Peyer's patch (tissue), 4 donors: Measurements from ENCODE around the gene GOLGA1. TPM values are rescaled to one million over a fixed set of nuclear protein-coding genes. Genes with fewer than 3 reads are reported as not detected.

Experiments used
- DNase-seq, 3 donors: peaks; one replicate each; pipeline ENCODE4 v3.0.0-alpha.2; 2017 to 2019
- H3K27ac ChIP-seq, 4 donors: fragments of 200-600 bp; sonication (generic); one replicate each; pipeline ENCODE4 v1.5.1; 2016 to 2019
- H3K27me3 ChIP-seq, 2 donors: fragments of 200-600 bp; sonication (generic); one replicate each; pipeline ENCODE4 v1.5.1; 2019
- H3K36me3 ChIP-seq, 3 donors: fragments of 200-600 bp; sonication (generic); one replicate each; pipeline ENCODE4 v1.5.1; 2016 to 2019
- H3K4me1 ChIP-seq, 4 donors: fragments of 200-600 bp; sonication (generic); one replicate each; pipeline ENCODE4 v1.5.1; 2016 to 2019
- H3K4me3 ChIP-seq, 4 donors: fragments of 200-600 bp; sonication (generic); 1 replicate in 3 of 4; 2 replicates in 1 of 4; pipeline ENCODE4 v1.5.1; 2016 to 2019; ENCODE audit warnings: mild to moderate bottlenecking in 1 of 4
- H3K9me3 ChIP-seq, 4 donors: fragments of 200-600 bp; sonication (generic); one replicate each; pipeline ENCODE4 v1.5.1; 2016 to 2019; ENCODE audit warnings: mild to moderate bottlenecking in 1 of 4
- POLR2A ChIP-seq, 2 donors: fragments of 450-650 bp; IDR thresholded peaks; one replicate each; pipeline ENCODE4 v1.5.1; 2017; ENCODE audit warnings: antibody characterized with exemption in 2 of 2, mild to moderate bottlenecking in 2 of 2, moderate library complexity in 2 of 2
- small RNA-seq, 2 donors: library from RNA; depleted of rRNA; stranded (forward); fragments of <200 nt; gene quantifications; one replicate each; pipeline ENCODE3, GENCODE V24; 2016
- total RNA-seq, 4 donors: library from RNA; depleted of rRNA; stranded (reverse); fragments of >200 nt; gene quantifications; one replicate each; pipeline ENCODE4 v1.1.0, GENCODE V29; 2016
- TF ChIP-seq, protein P1 (sequence below), 6 experiments: fragments of 450-650 bp in 4 of 6; fragments of 200-600 bp in 2 of 6; sonication (generic) in 1 of 6; IDR thresholded peaks; one replicate each; pipeline ENCODE4 v1.5.1; 2017 to 2019; ENCODE audit warnings: antibody characterized with exemption in 6 of 6, mild to moderate bottlenecking in 3 of 6, moderate library complexity in 1 of 6

Gene GOLGA1
- total RNA-seq, 4 donors from 2014 or later: 27.0 to 52.8 (median 37.3) TPM

DNA sequence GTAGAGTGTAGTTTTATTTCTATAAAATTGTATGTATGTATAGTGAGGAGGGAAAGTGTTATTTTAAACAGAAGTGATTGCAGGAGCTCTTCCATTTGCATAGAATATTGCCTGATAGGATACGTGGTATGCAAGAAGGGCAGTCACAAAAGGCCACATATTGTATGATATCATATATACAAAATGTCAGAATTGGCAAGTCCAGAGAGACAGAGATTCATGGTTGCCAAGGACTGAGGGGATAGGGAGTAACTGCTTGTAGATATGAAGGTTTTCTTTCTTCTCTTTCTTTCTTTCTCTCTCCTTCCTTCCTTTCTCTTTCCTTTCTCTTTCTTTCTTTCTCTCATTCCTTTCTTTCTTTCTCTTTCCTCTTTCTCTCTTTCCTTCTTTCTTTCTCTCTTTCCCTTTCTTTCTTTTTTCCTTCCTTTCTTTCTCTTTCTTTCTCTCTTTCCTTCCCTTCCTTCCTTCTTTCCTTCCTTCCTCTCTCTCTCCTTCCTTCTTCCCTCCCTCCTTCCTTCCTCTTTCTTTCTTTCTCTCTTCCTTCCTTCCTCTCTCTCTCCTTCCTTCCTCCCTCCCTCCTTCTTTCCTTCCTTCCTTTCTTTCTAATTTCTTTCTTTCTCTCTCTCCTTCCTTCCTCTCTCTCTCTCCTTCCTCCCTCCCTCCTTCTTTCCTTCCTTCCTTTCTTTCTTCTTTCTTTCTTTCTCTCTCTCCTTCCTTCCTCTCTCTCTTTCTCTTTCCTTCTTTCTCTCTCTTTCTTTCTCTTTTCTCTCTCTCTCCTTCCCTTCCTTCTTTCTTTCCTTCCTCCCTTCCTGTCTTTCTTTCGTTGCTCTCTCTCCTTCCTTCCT lies 112.2 kb downstream of the GOLGA1 start:
- no peak overlapping the region for H3K27ac ChIP-seq
- TF ChIP-seq POLR2A (IDR thresholded peaks at IDR 0.05): no peak
- TF ChIP-seq, protein P1, sequence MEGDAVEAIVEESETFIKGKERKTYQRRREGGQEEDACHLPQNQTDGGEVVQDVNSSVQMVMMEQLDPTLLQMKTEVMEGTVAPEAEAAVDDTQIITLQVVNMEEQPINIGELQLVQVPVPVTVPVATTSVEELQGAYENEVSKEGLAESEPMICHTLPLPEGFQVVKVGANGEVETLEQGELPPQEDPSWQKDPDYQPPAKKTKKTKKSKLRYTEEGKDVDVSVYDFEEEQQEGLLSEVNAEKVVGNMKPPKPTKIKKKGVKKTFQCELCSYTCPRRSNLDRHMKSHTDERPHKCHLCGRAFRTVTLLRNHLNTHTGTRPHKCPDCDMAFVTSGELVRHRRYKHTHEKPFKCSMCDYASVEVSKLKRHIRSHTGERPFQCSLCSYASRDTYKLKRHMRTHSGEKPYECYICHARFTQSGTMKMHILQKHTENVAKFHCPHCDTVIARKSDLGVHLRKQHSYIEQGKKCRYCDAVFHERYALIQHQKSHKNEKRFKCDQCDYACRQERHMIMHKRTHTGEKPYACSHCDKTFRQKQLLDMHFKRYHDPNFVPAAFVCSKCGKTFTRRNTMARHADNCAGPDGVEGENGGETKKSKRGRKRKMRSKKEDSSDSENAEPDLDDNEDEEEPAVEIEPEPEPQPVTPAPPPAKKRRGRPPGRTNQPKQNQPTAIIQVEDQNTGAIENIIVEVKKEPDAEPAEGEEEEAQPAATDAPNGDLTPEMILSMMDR (IDR thresholded peaks at IDR 0.05): no peak
- H3K9me3 ChIP-seq: no peaks in the 10 kb centered on the region
- H3K27me3 ChIP-seq: no peaks in the 10 kb centered on the region
- no peak for DNase-seq
- no peak overlapping the region for H3K4me3 ChIP-seq
- no peaks in the 10 kb centered on the region for H3K4me1 ChIP-seq
- H3K36me3 ChIP-seq: no peaks in the 10 kb centered on the region

Small RNA genes lying within 50 kb of the gene (small RNA-seq; reads per million reads assigned to genes)
- 0 reads per million in 2 donors for gene RNU4-82P

Other genes with a start within 250 kb of the GOLGA1 start
- 10 to 100 TPM; 10.7 to 43.0 (median 28.1) TPM for gene NR6A1, start 169.8 kb downstream of the GOLGA1 start, total RNA-seq
- 10 to 100 TPM in 1 of 4 donors, 1 to 10 TPM in 2, under 1 TPM in 1; 0.88 to 10.0 (median 8.7) TPM for gene OLFML2A, start 163.9 kb downstream of the GOLGA1 start, total RNA-seq
- not detected for gene WDR38, start 87.6 kb downstream of the GOLGA1 start, total RNA-seq
- gene RPL35, start 79.1 kb downstream of the GOLGA1 start, total RNA-seq: 1,000 to 10,000 TPM in 1 of 4 donors, 100 to 1,000 TPM in 3; 462 to 1,338 (median 588) TPM
- 10 to 100 TPM; 15.7 to 23.5 (median 18.0) TPM for gene ARPC5L, start 79.0 kb downstream of the GOLGA1 start, total RNA-seq
- gene SCAI, start 202.4 kb upstream of the GOLGA1 start, total RNA-seq: 10 to 100 TPM in 2 of 4 donors, 1 to 10 TPM in 2; 8.7 to 32.2 (median 11.7) TPM
- 10 to 100 TPM; 15.5 to 29.9 (median 20.0) TPM for gene PPP6C, start 248.7 kb upstream of the GOLGA1 start, total RNA-seq